Measurements from ENCODE around the gene CDK18. TPM values are rescaled to one million over a fixed set of nuclear protein-coding genes. Genes with fewer than 3 reads are reported as not detected.

CDK18 gene
- total and polyA plus RNA-seq, 5 experiments from 2014 or later: 0.32 to 6.1 (median 1.3) TPM

DNA sequence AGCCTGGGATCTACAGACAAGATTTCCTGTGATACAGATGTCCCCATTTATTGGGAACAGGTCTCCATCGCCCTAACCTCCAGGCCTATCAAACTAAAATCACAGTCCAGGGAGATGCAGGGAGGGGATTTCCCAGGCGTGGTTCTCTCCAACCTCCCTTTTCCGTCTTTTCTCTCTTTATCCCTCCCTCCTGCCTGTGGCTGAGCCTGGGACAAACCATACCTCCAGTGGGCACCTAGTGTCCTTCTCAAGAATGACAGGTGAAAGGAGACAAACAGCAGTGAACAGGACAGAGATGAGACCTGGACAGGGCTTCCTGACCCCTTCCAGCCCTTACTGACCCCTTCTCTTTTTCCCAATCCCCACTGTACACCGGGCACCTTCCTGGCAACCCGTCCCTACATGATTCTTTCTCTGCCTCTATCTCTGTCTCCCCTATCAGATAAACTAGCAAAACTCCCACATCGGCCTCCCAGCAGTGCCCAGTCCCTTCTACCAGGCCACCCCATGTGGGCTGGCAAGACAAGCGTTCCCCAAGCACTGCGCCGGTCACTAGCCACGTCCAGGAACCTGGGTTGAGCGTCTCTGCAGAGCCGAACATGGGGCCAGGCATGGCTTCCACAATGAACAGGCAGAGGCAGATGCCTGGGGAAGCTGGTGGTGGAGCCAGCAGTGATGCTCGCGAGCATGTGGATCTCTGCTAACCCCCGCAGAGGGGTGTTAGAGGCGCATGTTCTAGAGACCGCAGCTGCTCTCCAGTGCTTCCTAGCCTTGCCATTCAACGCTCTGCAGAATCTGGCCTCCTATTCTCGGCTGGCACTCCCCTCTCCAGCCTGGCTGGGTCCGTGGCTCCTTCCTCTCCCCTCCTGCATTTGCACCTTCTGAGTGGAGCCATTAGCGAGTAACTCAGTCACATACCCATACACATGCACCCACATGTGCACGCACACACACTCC lies 72.6 kb downstream of the CDK18 start:
- Mint-ChIP-seq H3K27me3 (peaks cover 6 to 25% (median 18%) of the 10 kb centered on the region in 5 donors), H3K4me3 (no peak overlapping the region), H3K4me1 (peaks cover 3 to 10% (median 8%) of the 10 kb centered on the region in 4 donors), H3K9me3 (no peaks in the 10 kb centered on the region), H3K36me3 (no peaks in the 10 kb centered on the region), H3K27ac (peak overlapping the region in 1 of 10 donors; percentile 58)
- ATAC-seq: no peak
- no peak for DNase-seq
- POLR2A ChIA-PET: no interaction called here

DNA sequence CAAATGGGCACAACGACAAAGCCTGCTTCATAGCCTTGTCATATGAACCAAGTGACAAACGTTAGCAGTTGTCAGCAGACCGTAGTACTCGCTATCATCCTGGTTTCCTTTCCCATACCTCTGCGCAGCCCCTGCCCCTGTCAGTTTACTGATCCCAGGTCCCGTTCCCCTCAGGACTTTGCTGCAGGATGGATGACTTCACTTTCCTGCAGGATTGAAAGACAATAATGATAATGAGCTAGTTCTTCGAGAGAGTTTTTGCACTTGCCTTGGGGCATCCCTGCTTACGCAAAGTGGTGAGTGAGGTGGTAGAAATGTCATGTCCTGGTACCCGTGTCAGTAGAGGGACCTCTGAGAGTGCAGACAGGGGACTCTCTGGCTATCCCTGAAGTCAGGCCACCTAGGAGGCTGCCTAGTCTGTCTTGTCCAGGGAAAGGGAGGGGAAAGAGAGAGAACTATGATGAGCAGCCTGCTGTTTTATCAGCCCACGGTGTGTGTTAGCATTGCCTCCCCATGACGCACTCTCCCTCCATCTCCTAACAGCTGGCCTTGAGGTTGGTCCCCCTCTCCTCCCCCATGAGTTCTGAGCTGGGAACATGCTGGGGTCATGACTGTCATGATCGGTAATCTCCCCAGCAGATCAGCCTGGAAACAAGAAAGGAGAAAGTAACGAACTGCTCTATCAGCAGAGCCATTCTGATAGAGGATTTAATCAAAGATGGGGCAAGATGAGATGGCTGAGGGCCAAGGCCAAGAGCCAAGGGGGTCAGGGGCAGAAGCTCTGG lies 73.6 kb downstream of the CDK18 start:
- H3K27ac Mint-ChIP-seq: peak overlapping the region in 2 of 10 donors; percentile 9 to 63
- H3K4me1 Mint-ChIP-seq: peaks cover 7 to 19% (median 17%) of the 10 kb centered on the region in 4 donors
- ATAC-seq (no peak), DNase-seq (no peak)
- H3K27me3 Mint-ChIP-seq: peaks cover 3 to 22% (median 12%) of the 10 kb centered on the region in 5 donors
- H3K9me3 Mint-ChIP-seq: no peaks in the 10 kb centered on the region
- no peak overlapping the region for H3K4me3 Mint-ChIP-seq
- POLR2A ChIA-PET: no interaction called here
- H3K36me3 Mint-ChIP-seq: no peaks in the 10 kb centered on the region

DNA sequence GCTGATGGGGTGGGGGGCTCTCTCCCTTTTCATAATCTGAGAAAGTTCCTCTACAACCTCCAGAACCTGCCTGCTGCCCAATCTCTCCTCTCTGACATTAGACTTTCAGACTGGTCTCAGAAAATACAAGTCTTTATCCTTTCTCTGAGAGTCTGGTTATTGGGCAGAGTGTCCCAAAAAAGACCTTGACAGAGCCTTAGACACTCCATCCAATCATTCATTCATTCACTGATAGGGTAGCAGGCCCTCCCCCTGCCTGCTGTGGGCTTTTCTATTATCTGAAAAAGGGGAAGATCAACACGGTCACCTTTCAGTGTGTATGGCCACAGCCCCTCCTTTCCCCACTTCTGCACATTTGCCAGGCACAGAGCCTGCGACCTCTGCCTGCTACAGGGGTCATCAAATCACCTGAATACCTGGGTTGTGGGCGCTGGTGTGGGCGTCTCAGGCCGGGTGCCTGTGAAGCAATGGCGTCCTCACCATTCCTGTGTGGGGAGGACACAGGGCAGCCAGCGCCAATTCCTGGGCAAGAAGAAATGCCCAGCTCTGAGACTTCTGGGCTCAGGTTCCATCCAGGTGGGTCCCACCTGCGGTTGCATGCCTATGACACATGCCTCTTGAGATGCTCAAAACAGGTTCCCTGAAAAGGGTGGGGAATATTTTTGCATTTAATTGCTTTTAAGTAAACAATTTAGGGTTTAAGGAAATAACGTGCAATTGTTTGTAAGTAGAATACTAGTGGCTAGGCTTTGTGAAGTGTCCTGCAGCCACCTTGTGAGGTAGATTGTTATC lies 74.5 kb downstream of the CDK18 start:
- ATAC-seq (no peak), DNase-seq (no peak)
- Mint-ChIP-seq H3K4me3 (no peak overlapping the region), H3K36me3 (no peaks in the 10 kb centered on the region), H3K27me3 (peaks cover 3 to 22% (median 12%) of the 10 kb centered on the region in 5 donors), H3K9me3 (no peaks in the 10 kb centered on the region), H3K4me1 (peaks cover 7 to 24% (median 21%) of the 10 kb centered on the region in 4 donors), H3K27ac (no peak overlapping the region)
- POLR2A ChIA-PET: no interaction called here

DNA sequence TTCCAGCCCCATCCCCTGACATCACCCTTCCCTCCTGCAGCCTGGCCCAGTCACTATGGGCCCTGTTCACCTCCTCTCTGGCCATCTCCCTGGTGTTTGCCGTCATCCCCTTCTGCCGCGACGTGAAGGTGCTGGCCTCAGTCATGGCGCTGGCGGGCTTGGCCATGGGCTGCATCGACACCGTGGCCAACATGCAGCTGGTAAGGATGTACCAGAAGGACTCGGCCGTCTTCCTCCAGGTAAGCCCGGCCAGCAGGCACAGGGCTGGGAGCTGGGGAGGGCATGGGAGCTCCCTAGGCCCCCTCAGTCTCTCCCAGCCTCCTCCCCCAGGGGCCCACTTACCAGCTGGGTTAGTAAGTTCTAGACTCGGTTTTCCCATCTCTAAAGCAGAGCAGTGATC lies 75.2 kb downstream of the CDK18 start:
- no peaks in the 10 kb centered on the region for H3K36me3 Mint-ChIP-seq
- DNase-seq (no peak), ATAC-seq (no peak)
- peaks cover 7 to 24% (median 21%) of the 10 kb centered on the region in 4 donors for H3K4me1 Mint-ChIP-seq
- no peaks in the 10 kb centered on the region for H3K9me3 Mint-ChIP-seq
- no peak overlapping the region for H3K4me3 Mint-ChIP-seq
- peaks cover 3 to 22% (median 12%) of the 10 kb centered on the region in 5 donors for H3K27me3 Mint-ChIP-seq
- POLR2A ChIA-PET: no interaction called here
- H3K27ac Mint-ChIP-seq: no peak overlapping the region

DNA sequence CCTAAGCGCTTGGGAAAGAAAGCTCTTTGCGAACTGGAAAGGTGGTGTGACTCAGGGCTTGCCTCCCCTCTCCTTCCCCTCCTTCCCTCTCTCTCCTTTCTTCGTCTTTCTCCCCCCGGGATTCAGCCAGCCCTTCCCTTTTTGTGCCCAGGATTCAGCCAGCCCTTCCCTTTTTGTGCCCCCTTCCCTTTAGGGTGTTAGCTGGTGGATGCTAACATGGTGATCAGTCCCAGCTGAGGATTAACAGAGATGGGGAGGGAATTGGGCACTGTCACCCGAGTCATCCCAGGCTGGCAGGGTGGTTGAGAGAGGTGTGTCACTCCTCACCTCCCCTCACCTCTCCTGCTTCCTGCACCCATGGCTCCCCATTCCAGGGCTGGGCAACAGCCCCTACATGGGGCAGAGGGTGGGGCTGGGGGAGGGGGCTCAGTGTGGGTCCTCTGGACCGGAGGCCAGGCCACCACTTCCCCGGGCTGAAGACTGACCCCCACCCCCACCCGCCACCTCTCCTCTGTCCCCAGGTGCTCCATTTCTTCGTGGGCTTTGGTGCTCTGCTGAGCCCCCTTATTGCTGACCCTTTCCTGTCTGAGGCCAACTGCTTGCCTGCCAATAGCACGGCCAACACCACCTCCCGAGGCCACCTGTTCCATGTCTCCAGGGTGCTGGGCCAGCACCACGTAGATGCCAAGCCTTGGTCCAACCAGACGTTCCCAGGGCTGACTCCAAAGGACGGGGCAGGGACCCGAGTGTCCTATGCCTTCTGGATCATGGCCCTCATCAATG lies 75.9 kb downstream of the CDK18 start:
- DNase-seq: no peak
- Mint-ChIP-seq H3K27me3 (peaks cover 3 to 22% (median 12%) of the 10 kb centered on the region in 5 donors), H3K4me3 (no peak overlapping the region), H3K27ac (peak overlapping the region in 1 of 10 donors; percentile 60), H3K36me3 (no peaks in the 10 kb centered on the region), H3K9me3 (no peaks in the 10 kb centered on the region), H3K4me1 (peaks cover 7 to 24% (median 21%) of the 10 kb centered on the region in 4 donors)
- ATAC-seq: no peak
- POLR2A ChIA-PET: no interaction called here

DNA sequence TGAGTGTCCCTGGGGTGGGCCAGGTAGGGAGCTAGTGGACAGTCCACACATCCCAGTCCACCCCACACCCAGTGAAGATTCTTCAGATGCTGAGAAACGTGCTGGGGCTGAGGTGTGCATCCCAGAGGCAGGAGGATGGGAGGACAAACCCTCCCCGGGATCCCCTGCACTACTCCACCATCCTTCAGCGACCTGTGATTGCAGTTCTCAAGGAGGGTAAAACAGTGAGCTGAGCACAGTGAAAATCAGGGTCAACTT lies 76.4 kb downstream of the CDK18 start:
- DNase-seq (no peak), ATAC-seq (no peak)
- Mint-ChIP-seq H3K4me1 (peaks cover 7 to 24% (median 21%) of the 10 kb centered on the region in 4 donors), H3K27ac (peak overlapping the region in 2 of 10 donors; percentile 46 to 60), H3K4me3 (no peak overlapping the region), H3K27me3 (peaks cover 3 to 22% (median 12%) of the 10 kb centered on the region in 5 donors), H3K36me3 (no peaks in the 10 kb centered on the region), H3K9me3 (no peaks in the 10 kb centered on the region)
- POLR2A ChIA-PET: no interaction called here

DNA sequence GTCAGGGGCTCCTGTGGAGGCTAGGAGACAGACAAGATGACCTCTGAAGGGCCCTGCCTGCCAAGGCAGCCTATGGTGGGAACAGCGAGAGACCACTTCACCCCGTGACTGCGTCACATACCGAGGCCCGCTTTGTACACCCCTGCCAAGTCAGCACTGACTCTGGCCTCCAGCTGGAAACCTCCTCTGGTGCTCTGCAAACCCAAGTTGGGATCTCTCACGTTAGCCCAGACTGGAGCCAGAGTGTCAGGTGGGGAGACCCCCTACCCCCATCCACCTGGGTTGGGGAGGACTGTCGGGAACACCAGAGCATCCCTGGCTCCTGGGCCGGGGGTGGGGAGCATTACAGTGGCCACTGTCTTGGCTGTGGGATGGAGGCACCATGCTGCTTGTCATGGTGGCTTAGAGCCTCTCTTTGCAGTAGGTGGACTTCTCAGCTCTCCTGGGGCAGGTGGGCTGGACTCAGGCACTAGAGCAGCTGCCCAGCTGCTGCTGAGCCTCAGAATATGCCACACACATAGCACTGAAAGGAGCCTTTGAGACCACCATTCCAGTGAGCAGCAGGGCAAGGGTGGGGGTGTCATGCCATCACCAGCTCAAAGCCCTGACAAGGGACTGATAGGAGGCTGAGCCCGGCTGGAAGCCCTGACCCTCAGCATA lies 77.0 kb downstream of the CDK18 start:
- no peaks in the 10 kb centered on the region for H3K9me3 Mint-ChIP-seq
- POLR2A ChIA-PET: no interaction called here
- peaks cover 3 to 22% (median 12%) of the 10 kb centered on the region in 5 donors for H3K27me3 Mint-ChIP-seq

DNA sequence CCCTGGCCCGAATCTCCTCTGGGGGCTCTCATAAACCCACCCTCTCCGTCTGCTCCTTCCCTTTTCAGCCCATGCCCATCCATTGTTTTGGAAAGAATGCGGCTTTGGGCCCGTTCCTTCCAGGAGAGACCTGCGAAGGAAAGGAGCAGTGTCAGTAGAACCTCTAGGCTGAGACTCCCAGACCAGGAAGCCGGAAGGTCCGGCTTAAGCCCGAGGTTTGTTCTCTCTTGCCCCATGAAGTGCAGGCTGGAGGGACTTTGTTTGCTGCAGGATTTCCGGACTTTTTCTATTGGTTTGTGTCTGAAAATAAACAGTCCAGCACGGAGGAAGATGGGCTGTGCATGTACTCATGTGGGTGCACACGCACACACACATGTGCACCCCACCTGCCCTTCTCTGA lies 77.6 kb downstream of the CDK18 start:
- Mint-ChIP-seq H3K27ac (peak overlapping the region in 8 of 10 donors; percentile 43 to 94 (median 90)), H3K4me3 (peak overlapping the region in 7 of 10 donors; percentile 18 to 80 (median 57)), H3K36me3 (no peaks in the 10 kb centered on the region), H3K4me1 (peaks cover 7 to 24% (median 21%) of the 10 kb centered on the region in 4 donors), H3K9me3 (no peaks in the 10 kb centered on the region), H3K27me3 (peaks cover 3 to 17% (median 9%) of the 10 kb centered on the region in 5 donors)
- ATAC-seq (no peak), DNase-seq (no peak)
- POLR2A ChIA-PET: interaction anchor here (2.3 kb wide), 1 partner anchor 10 kb away, joined by 9 read pairs; no protein-coding TSS in a partner anchor

More for the DNA sequence above, 77.0 kb downstream of the CDK18 start:
- DNase-seq (no peak), ATAC-seq (no peak)
- no peaks in the 10 kb centered on the region for H3K36me3 Mint-ChIP-seq
- H3K4me3 Mint-ChIP-seq: peak overlapping the region in 4 of 10 donors; percentile 12 to 80 (median 56)
- peak overlapping the region in 8 of 10 donors; percentile 13 to 94 (median 76) for H3K27ac Mint-ChIP-seq
- H3K4me1 Mint-ChIP-seq: peaks cover 7 to 24% (median 21%) of the 10 kb centered on the region in 4 donors

Other genes starting within 250 kb of the CDK18 start
- gene NUAK2, start 182.9 kb upstream of the CDK18 start, total RNA-seq: 10 to 100 TPM; 46.9 to 47.9 TPM
- gene NUAK2, start 182.9 kb upstream of the CDK18 start, polyA plus RNA-seq: 10 to 100 TPM; 14.3 to 73.6 (median 34.0) TPM
- gene KLHDC8A, start 147.7 kb upstream of the CDK18 start, total RNA-seq: not detected
- gene KLHDC8A, start 147.7 kb upstream of the CDK18 start, polyA plus RNA-seq: not detected
- not detected for gene LEMD1, start 82.6 kb upstream of the CDK18 start, total RNA-seq
- gene LEMD1, start 82.6 kb upstream of the CDK18 start, polyA plus RNA-seq: not detected
- under 1 TPM; 0.11 to 0.31 TPM for gene BLACAT1, start 48.6 kb upstream of the CDK18 start, total RNA-seq
- gene BLACAT1, start 48.6 kb upstream of the CDK18 start, polyA plus RNA-seq: not detected
- gene ELK4, start 127.3 kb downstream of the CDK18 start, total RNA-seq: 100 to 1,000 TPM; 194 to 204 TPM
- 1 to 10 TPM; 4.5 to 8.3 (median 5.8) TPM for gene ELK4, start 127.3 kb downstream of the CDK18 start, polyA plus RNA-seq
- gene SLC45A3, start 175.8 kb downstream of the CDK18 start, total RNA-seq: under 1 TPM; 0.25 to 0.36 TPM
- not detected for gene SLC45A3, start 175.8 kb downstream of the CDK18 start, polyA plus RNA-seq
- gene NUCKS1, start 245.5 kb downstream of the CDK18 start, total RNA-seq: 100 to 1,000 TPM; 110 to 115 TPM
- 10 to 100 TPM; 17.3 to 26.1 (median 18.6) TPM for gene NUCKS1, start 245.5 kb downstream of the CDK18 start, polyA plus RNA-seq

Measured in naive thymus-derived CD8-positive, alpha-beta T cell (primary cell).